Keratinocyte (primary cell): ENCODE results near the gene LMCD1. TPM values are rescaled to one million over a fixed set of nuclear protein-coding genes. Genes with fewer than 3 reads are reported as not detected.

Experiments used
- DNase-seq: peaks from one replicate; pipeline ENCODE4 v3.0.0-alpha.2; 2011; ENCODE audit warnings: low read depth, missing footprints, low spot score
- FAIRE-seq: peaks from 2 replicates; lab custom pipeline; 2011; peaks lifted over from hg19 to GRCh38; lab: Jason Lieb, UNC
- H2AFZ ChIP-seq: 2 replicates; pipeline ENCODE4 v1.6.0; 2012; ENCODE audit warnings: low read length, control low read depth, inconsistent platforms; ENCODE audit not compliant: control insufficient read depth
- H3K27ac ChIP-seq: 2 replicates; pipeline ENCODE4 v1.5.1; 2011; ENCODE audit warnings: low read length; ENCODE audit not compliant: control insufficient read depth, insufficient read depth
- H3K27me3 ChIP-seq: 3 replicates; pipeline ENCODE4 v1.6.0; 2011; ENCODE audit warnings: low read length; ENCODE audit not compliant: control insufficient read depth, insufficient read depth; ENCODE audit errors: extremely low read depth
- H3K36me3 ChIP-seq, 2 experiments: 2 replicates in 1 of 2; 3 replicates in 1 of 2; pipeline ENCODE4 v1.5.1; 2011; ENCODE audit warnings: low read length in 2 of 2, mild to moderate bottlenecking in 1 of 2; ENCODE audit not compliant: control insufficient read depth in 2 of 2, insufficient read depth in 2 of 2; ENCODE audit errors: extremely low read depth in 1 of 2
- H3K4me1 ChIP-seq: 3 replicates; pipeline ENCODE4 v1.5.1; 2011; ENCODE audit warnings: low read length; ENCODE audit not compliant: control insufficient read depth, insufficient read depth; ENCODE audit errors: extremely low read depth
- H3K4me2 ChIP-seq: 3 replicates; pipeline ENCODE4 v1.6.0; 2011; ENCODE audit warnings: low read depth, low read length; ENCODE audit not compliant: control insufficient read depth, insufficient read depth; ENCODE audit errors: extremely low read depth
- H3K4me3 ChIP-seq, 3 experiments: fragments of 200-600 bp in 1 of 3; sonication (generic) in 1 of 3; 2 replicates in 2 of 3; 3 replicates in 1 of 3; pipeline ENCODE4 v1.5.1; 2011 to 2016; ENCODE audit warnings: low read length in 3 of 3, mild to moderate bottlenecking in 3 of 3, control low read depth in 2 of 3, inconsistent platforms in 1 of 3, low read depth in 1 of 3, mixed read lengths in 1 of 3, mixed run types in 1 of 3, moderate library complexity in 1 of 3; ENCODE audit not compliant: control insufficient read depth in 2 of 3, insufficient read depth in 2 of 3; ENCODE audit errors: extremely low read depth in 1 of 3
- H3K79me2 ChIP-seq: 2 replicates; pipeline ENCODE4 v1.6.0; 2012; ENCODE audit warnings: low read length; ENCODE audit not compliant: control insufficient read depth, insufficient read depth
- H3K9ac ChIP-seq: 3 replicates; pipeline ENCODE4 v1.6.0; 2011; ENCODE audit warnings: low read length; ENCODE audit not compliant: control insufficient read depth, insufficient read depth; ENCODE audit errors: extremely low read depth
- H3K9me1 ChIP-seq: 3 replicates; pipeline ENCODE4 v1.6.0; 2011; ENCODE audit warnings: low read length; ENCODE audit not compliant: control insufficient read depth, insufficient read depth; ENCODE audit errors: extremely low read depth
- H3K9me3 ChIP-seq: 2 replicates; pipeline ENCODE4 v1.5.1; 2012; ENCODE audit warnings: low read depth, low read length; ENCODE audit not compliant: control insufficient read depth
- H4K20me1 ChIP-seq: 3 replicates; pipeline ENCODE4 v1.6.0; 2011; ENCODE audit warnings: low read length; ENCODE audit not compliant: control insufficient read depth, insufficient read depth; ENCODE audit errors: extremely low read depth
- EZH2 ChIP-seq: IDR thresholded peaks from one replicate; pipeline ENCODE4 v1.6.1; 2012; ENCODE audit warnings: inconsistent platforms, mild to moderate bottlenecking, low read length, moderate library complexity
- dilution Hi-C: fragments of 300-500 bp; cut with MboI; formaldehyde crosslinking; loops from one replicate; pipeline ENCODE4 v1.7.0; 2020; ENCODE audit warnings: low sequenced_read_pairs; ENCODE audit not compliant: extremely low pct_ligation_motif_present
- polyA plus RNA-seq, 5 experiments: library from polyadenylated mRNA; depleted of rRNA in 3 of 5; stranded (reverse) in 3 of 5; stranded (forward) in 1 of 5; unstranded in 1 of 5; fragments of >200 nt; gene quantifications; 1 replicate in 1 of 5; 2 replicates in 3 of 5; 3 replicates in 1 of 5; pipeline versions ENCODE4 v1.2.1 to v1.2.3, GENCODE V29; 2011 to 2012; ENCODE audit warnings: missing spikeins in 2 of 5, low read depth in 1 of 5, low replicate concordance in 1 of 5
- TF ChIP-seq, protein P1 (sequence below), 3 experiments: IDR thresholded peaks in 1 of 3; conservative IDR thresholded peaks in 1 of 3; optimal IDR thresholded peaks in 1 of 3; 2 replicates in 2 of 3; 3 replicates in 1 of 3; pipeline versions ENCODE3 to v1.5.1; 2011; ENCODE audit warnings: low read length in 3 of 3, mild to moderate bottlenecking in 3 of 3, moderate library complexity in 2 of 3, control low read depth in 1 of 3, inconsistent platforms in 1 of 3; ENCODE audit not compliant: insufficient read depth in 2 of 3; ENCODE audit errors: extremely low read depth in 1 of 3

LMCD1 gene
- polyA plus RNA-seq, 1 donor (not counting 4 experiments of a cell fraction or from before 2014, with no cell fraction given), result 3.7 TPM

- no peaks in the 10 kb centered on the region for H3K36me3 ChIP-seq
- dilution Hi-C loops, result no loop called here
- H2AFZ ChIP-seq, result no peak overlapping the region
- FAIRE-seq (no peak), DNase-seq (no peak)
- TF ChIP-seq, protein P1, sequence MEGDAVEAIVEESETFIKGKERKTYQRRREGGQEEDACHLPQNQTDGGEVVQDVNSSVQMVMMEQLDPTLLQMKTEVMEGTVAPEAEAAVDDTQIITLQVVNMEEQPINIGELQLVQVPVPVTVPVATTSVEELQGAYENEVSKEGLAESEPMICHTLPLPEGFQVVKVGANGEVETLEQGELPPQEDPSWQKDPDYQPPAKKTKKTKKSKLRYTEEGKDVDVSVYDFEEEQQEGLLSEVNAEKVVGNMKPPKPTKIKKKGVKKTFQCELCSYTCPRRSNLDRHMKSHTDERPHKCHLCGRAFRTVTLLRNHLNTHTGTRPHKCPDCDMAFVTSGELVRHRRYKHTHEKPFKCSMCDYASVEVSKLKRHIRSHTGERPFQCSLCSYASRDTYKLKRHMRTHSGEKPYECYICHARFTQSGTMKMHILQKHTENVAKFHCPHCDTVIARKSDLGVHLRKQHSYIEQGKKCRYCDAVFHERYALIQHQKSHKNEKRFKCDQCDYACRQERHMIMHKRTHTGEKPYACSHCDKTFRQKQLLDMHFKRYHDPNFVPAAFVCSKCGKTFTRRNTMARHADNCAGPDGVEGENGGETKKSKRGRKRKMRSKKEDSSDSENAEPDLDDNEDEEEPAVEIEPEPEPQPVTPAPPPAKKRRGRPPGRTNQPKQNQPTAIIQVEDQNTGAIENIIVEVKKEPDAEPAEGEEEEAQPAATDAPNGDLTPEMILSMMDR (optimal IDR thresholded peaks at IDR 0.05 in 1 of 3, IDR thresholded peaks at IDR 0.05 in 1 of 3, conservative IDR thresholded peaks at IDR 0.05 in 1 of 3; ENCODE audit: extremely low read depth in 1 of 3, insufficient read depth in 2 of 3, low read length in 3 of 3), result no peak
- no peak for TF ChIP-seq EZH2
- no peak overlapping the region for H3K4me2 ChIP-seq
- H3K9me3 ChIP-seq, result no peaks in the 10 kb centered on the region
- H3K4me3 ChIP-seq, result no peak overlapping the region
- H3K79me2 ChIP-seq, result no peaks in the 10 kb centered on the region
- H3K27ac ChIP-seq, result no peak overlapping the region
- H3K4me1 ChIP-seq, result no peaks in the 10 kb centered on the region
- no peak overlapping the region for H3K9ac ChIP-seq
- no peaks in the 10 kb centered on the region for H3K27me3 ChIP-seq
- H3K9me1 ChIP-seq, result no peaks in the 10 kb centered on the region
- H4K20me1 ChIP-seq, result no peaks in the 10 kb centered on the region
Observed at GRCh38 chr3:8456412-8456811, 45.2 kb upstream of the LMCD1 start.

DNA sequence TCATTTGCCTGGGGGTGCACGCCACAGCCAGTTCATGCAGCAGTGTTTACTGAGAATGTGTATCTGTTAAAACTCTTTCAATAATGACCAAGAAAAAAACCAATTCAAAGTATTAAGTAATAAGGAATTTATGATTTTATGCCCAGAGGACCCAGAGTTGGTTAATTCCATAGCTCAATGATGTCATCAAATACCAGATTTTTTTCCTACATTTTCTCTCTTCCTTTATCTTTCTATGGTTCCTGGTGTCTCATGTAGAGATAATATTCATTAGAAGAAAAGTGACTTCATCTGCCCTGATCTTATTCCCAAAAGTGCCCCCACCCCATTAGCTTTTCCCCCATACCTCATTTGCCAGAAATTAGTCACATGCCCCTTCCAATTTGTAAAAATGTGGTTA lies 44.6 kb upstream of the LMCD1 start:
- H3K27ac ChIP-seq, result no peak overlapping the region
- H3K4me1 ChIP-seq, result no peaks in the 10 kb centered on the region
- H3K4me2 ChIP-seq, result no peak overlapping the region
- no peak overlapping the region for H3K9ac ChIP-seq
- FAIRE-seq, result no peak
- no peaks in the 10 kb centered on the region for H3K79me2 ChIP-seq
- H3K27me3 ChIP-seq, result no peaks in the 10 kb centered on the region
- no peaks in the 10 kb centered on the region for H3K36me3 ChIP-seq
- dilution Hi-C loops, result no loop called here
- DNase-seq, result no peak
- no peaks in the 10 kb centered on the region for H3K9me1 ChIP-seq
- no peaks in the 10 kb centered on the region for H4K20me1 ChIP-seq
- no peak overlapping the region for H2AFZ ChIP-seq
- no peaks in the 10 kb centered on the region for H3K9me3 ChIP-seq
- no peak overlapping the region for H3K4me3 ChIP-seq
- TF ChIP-seq EZH2, result no peak
- TF ChIP-seq, protein P1 (optimal IDR thresholded peaks at IDR 0.05 in 1 of 3, IDR thresholded peaks at IDR 0.05 in 1 of 3, conservative IDR thresholded peaks at IDR 0.05 in 1 of 3; ENCODE audit: extremely low read depth in 1 of 3, insufficient read depth in 2 of 3, low read length in 3 of 3), result no peak
